SK-N-SH treated with all-trans-retinoic acid at 6 μM for 48 hours (cell line): ENCODE measurements around the gene TEX2.

Source experiments
- ATAC-seq: fragments of 200-7000 bp; cut with Tn5 transposase; 3 replicates; pipeline ENCODE4 v1.9.1; 2020; ENCODE audit warnings: mild to moderate bottlenecking, moderate library complexity
- ARNTL ChIP-seq: fragments of 450-650 bp; formaldehyde crosslinking; IDR thresholded peaks from 2 replicates; pipeline ENCODE4 v1.5.0; 2020; ENCODE audit warnings: low read depth, mild to moderate bottlenecking, moderate library complexity, borderline replicate concordance
- BACH2 ChIP-seq: fragments of 250-450 bp; sonication (Bioruptor Pico); IDR thresholded peaks from 2 replicates; pipeline ENCODE4 v1.9.0; 2021; ENCODE audit warnings: mild to moderate bottlenecking, borderline replicate concordance
- CREB5 ChIP-seq: fragments of 250-450 bp; sonication (Bioruptor Pico); IDR thresholded peaks from 2 replicates; pipeline ENCODE4 v1.5.1; 2020; ENCODE audit warnings: low read depth, mild to moderate bottlenecking, moderate library complexity
- CSRNP3 ChIP-seq: fragments of 250-450 bp; sonication (Bioruptor Pico); IDR thresholded peaks from 2 replicates; pipeline ENCODE4 v1.5.1; 2021; ENCODE audit warnings: mild to moderate bottlenecking, moderate library complexity
- GLIS3 ChIP-seq: fragments of 250-450 bp; sonication (Bioruptor Pico); IDR thresholded peaks from 2 replicates; pipeline ENCODE4 v1.5.0; 2020; ENCODE audit warnings: mild to moderate bottlenecking, moderate library complexity
- ISL1 ChIP-seq: fragments of 250-450 bp; sonication (Bioruptor Pico); IDR thresholded peaks from 2 replicates; pipeline ENCODE4 v2.1.2; 2022; ENCODE audit warnings: mild to moderate bottlenecking, moderate library complexity
- PATZ1 ChIP-seq: fragments of 250-450 bp; sonication (Bioruptor Pico); IDR thresholded peaks from 2 replicates; pipeline ENCODE4 v1.8.0; 2020; ENCODE audit warnings: mild to moderate bottlenecking, moderate library complexity, borderline replicate concordance
- POU6F1 ChIP-seq: fragments of 250-450 bp; sonication (Bioruptor Pico); IDR thresholded peaks from 2 replicates; pipeline ENCODE4 v1.8.0; 2021; ENCODE audit warnings: low read depth, mild to moderate bottlenecking, moderate library complexity, borderline replicate concordance
- PPARA ChIP-seq: fragments of 250-450 bp; sonication (Bioruptor Pico); IDR thresholded peaks from 2 replicates; pipeline ENCODE4 v1.5.0; 2020; ENCODE audit warnings: mild to moderate bottlenecking, borderline replicate concordance
- RARB ChIP-seq: fragments of 250-450 bp; sonication (Bioruptor Pico); IDR thresholded peaks from 2 replicates; pipeline ENCODE4 v1.8.0; 2021; ENCODE audit warnings: mild to moderate bottlenecking, moderate library complexity
- SNAI2 ChIP-seq: fragments of 250-450 bp; sonication (Bioruptor Pico); IDR thresholded peaks from 2 replicates; pipeline ENCODE4 v1.5.0; 2020; ENCODE audit warnings: mild to moderate bottlenecking, moderate library complexity
- TCF4 ChIP-seq: fragments of 250-450 bp; sonication (Bioruptor Pico); IDR thresholded peaks from 2 replicates; pipeline ENCODE4 v1.8.0; 2021; ENCODE audit warnings: mild to moderate bottlenecking, moderate library complexity, borderline replicate concordance
- TOX ChIP-seq: fragments of 250-450 bp; sonication (Bioruptor Pico); IDR thresholded peaks from 2 replicates; pipeline ENCODE4 v1.8.0; 2021; ENCODE audit warnings: mild to moderate bottlenecking, moderate library complexity, borderline replicate concordance
- TSHZ2 ChIP-seq: fragments of 250-450 bp; sonication (Bioruptor Pico); IDR thresholded peaks from 2 replicates; pipeline ENCODE4 v1.5.0; 2020; ENCODE audit warnings: mild to moderate bottlenecking, moderate library complexity
- ZC3H10 ChIP-seq: fragments of 250-450 bp; sonication (Bioruptor Pico); IDR thresholded peaks from 2 replicates; pipeline ENCODE4 v1.5.1; 2021; ENCODE audit warnings: mild to moderate bottlenecking, moderate library complexity
- ZFP3 ChIP-seq: fragments of 250-450 bp; sonication (Bioruptor Pico); IDR thresholded peaks from 2 replicates; pipeline ENCODE4 v1.5.0; 2020; ENCODE audit warnings: mild to moderate bottlenecking, moderate library complexity
- ZFP30 ChIP-seq: fragments of 450-650 bp; formaldehyde crosslinking; IDR thresholded peaks from 2 replicates; pipeline ENCODE4 v1.5.0; 2022; ENCODE audit warnings: mild to moderate bottlenecking, moderate library complexity
- ZNF565 ChIP-seq: fragments of 450-650 bp; formaldehyde crosslinking; conservative IDR thresholded peaks from 2 replicates; pipeline ENCODE4 v1.5.0; 2020; ENCODE audit warnings: low read depth, mild to moderate bottlenecking, moderate library complexity
- ZNF70 ChIP-seq: fragments of 450-650 bp; formaldehyde crosslinking; IDR thresholded peaks from 2 replicates; pipeline ENCODE4 v1.5.0; 2020; ENCODE audit warnings: mild to moderate bottlenecking, moderate library complexity
- ZNF8 ChIP-seq: fragments of 450-650 bp; formaldehyde crosslinking; IDR thresholded peaks from 2 replicates; pipeline ENCODE4 v1.5.0; 2020; ENCODE audit warnings: mild to moderate bottlenecking, moderate library complexity

The TEX2 gene

GRCh38 chr17:64134216-64134970 lies 128.7 kb downstream of the TEX2 start (continued):
- TF ChIP-seq TSHZ2, result no peak
- no peak for TF ChIP-seq ZNF565 (CRISPR knock-in tag)
- no peak for TF ChIP-seq ZFP3
- TF ChIP-seq POU6F1, result no peak

- peak; percentile 24 for ATAC-seq
- TF ChIP-seq CREB5 (no peak), RARB (no peak), PPARA (CRISPR knock-in tag) (no peak), SNAI2 (CRISPR knock-in tag) (no peak), ZFP3 (no peak), BACH2 (CRISPR knock-in tag) (no peak), ISL1 (CRISPR knock-in tag) (no peak), ARNTL (no peak)
These were observed 129.4 kb downstream of the TEX2 start for GRCh38 chr17:64133546-64134215.

GRCh38 chr17:64131606-64132270 lies 131.3 kb downstream of the TEX2 start:
- no peak for TF ChIP-seq SNAI2 (CRISPR knock-in tag)
- TF ChIP-seq TOX, result no peak
- no peak for TF ChIP-seq ZFP30 (CRISPR knock-in tag)
- ATAC-seq, result no peak

- no peak for TF ChIP-seq TCF4 (CRISPR knock-in tag)
- TF ChIP-seq ZFP3, result no peak; the same call in 1 of the 2 replicates
- TF ChIP-seq PATZ1 (CRISPR knock-in tag), result no peak
- no peak for TF ChIP-seq ISL1 (CRISPR knock-in tag)
- no peak for TF ChIP-seq CSRNP3
- no peak for TF ChIP-seq ZC3H10 (CRISPR knock-in tag)
- TF ChIP-seq GLIS3 (CRISPR knock-in tag), result no peak
- no peak for TF ChIP-seq ZNF70
- no peak for TF ChIP-seq ARNTL
- TF ChIP-seq ZNF8 (CRISPR knock-in tag), result no peak
- ATAC-seq, result no peak
These were observed 132.5 kb downstream of the TEX2 start for GRCh38 chr17:64130559-64131001.
